Erythroblast (primary cell): Measurements from ENCODE around the gene HEATR5B.

Experiments
- GATA1 ChIP-seq: IDR thresholded peaks from 2 replicates; pipeline ENCODE4 v1.6.1; 2011; ENCODE audit warnings: low read depth, mild to moderate bottlenecking, control low read depth, low read length, moderate library complexity
- POLR2A ChIP-seq: IDR thresholded peaks from 2 replicates; pipeline ENCODE4 v1.6.1; 2011; ENCODE audit warnings: mild to moderate bottlenecking, low read length

DNA sequence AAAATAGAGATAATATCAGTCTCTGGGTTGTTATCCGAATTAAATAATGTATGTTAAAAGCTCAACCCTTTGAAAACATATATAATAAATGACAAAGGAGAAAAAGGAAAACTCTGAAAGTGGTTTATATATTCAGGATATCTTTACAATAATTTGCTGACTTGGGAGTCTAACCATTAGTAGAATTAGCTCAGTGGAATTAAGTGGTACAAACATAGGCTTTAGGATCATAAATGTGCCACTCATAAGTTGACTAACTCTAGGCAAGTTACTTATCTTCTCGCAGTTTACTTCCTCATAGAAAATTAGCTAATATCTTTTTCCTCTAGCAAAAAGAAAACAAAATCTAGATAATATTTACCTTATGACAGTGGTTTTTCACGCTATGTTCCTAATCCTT, 44.6 kb downstream of the HEATR5B start:
- TF ChIP-seq POLR2A = no peak
- TF ChIP-seq GATA1 = no peak
